Measurements from ENCODE around the gene EBF3. TPM values are rescaled to one million over a fixed set of nuclear protein-coding genes. Genes with fewer than 3 reads are reported as not detected.
A peak's percentile ranks its signal among the peaks of the same experiment; 100 is the strongest.

Gene EBF3
- total and polyA plus RNA-seq, 3 donors from 2014 or later = 4.0 to 7.6 (median 6.0) TPM

DNA sequence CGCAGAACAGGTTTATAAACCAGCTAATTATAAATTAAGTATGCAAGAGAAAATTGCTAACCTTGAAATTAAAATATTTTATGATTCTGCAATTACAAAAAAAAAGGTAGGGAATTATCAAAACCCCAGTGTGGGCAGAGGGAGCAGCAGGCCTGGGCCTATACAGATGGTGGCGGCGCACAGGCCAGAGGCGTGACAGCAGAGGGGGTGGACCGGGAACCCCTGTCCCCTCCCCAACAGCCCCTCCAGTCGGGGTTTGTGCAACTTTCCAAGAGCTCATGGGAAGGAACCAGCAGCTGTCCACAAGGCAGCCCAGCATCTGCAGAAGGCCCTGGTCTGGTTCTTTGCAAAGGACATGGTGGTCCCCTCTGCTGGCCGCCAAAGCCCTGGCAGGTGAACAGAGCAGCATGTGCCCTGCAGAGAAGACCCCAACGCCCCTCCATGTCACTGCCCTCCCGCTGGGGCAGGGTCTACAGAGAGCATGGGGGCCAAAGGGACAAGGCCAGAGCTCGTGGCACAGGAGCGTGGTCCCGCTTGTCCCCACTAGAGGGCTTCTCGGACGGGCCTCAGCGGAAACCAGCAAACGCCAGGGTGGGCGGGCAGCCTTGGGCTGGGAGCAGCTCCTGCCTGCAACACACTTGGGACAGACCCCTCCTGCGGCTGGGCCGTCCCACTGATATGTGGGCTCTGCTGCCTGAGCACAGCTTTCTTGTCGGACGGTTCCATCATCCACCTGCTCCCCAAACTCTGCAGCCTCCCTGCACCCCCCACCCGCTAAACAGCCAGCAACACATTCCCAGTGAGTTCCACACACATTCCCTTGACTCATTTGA lies 75.1 kb downstream of the EBF3 start:
- no peaks in the 10 kb centered on the region for H3K36me3 ChIP-seq (ENCODE audit: low read depth, missing control alignments)
- H3K27ac ChIP-seq = no peak overlapping the region
- no peak overlapping the region for H3K4me3 ChIP-seq
- H3K27me3 ChIP-seq = no peaks in the 10 kb centered on the region
- 60 to 71% methylated on average over 11 to 22 of the region's 22 CpGs for WGBS, 2 donors
- TF ChIP-seq CTCF (IDR thresholded peaks at IDR 0.05) (peak in 1 of 3 experiments; percentile 48), POLR2A (IDR thresholded peaks at IDR 0.05) (no peak)
- H3K9me3 ChIP-seq = no peaks in the 10 kb centered on the region
- intact Hi-C loops (cut with DNase I; ENCODE audit: low total_unique reads) = no loop called here
- peak; percentile 43 for DNase-seq
- H3K4me1 ChIP-seq = no peaks in the 10 kb centered on the region

- TF ChIP-seq CTCF (IDR thresholded peaks at IDR 0.05) = no peak
- TF ChIP-seq POLR2A (IDR thresholded peaks at IDR 0.05) = no peak
- no peak for DNase-seq
- no peaks in the 10 kb centered on the region for H3K27me3 ChIP-seq
Observed at GRCh38 chr10:129887986-129888783, 75.9 kb downstream of the EBF3 start.

DNA sequence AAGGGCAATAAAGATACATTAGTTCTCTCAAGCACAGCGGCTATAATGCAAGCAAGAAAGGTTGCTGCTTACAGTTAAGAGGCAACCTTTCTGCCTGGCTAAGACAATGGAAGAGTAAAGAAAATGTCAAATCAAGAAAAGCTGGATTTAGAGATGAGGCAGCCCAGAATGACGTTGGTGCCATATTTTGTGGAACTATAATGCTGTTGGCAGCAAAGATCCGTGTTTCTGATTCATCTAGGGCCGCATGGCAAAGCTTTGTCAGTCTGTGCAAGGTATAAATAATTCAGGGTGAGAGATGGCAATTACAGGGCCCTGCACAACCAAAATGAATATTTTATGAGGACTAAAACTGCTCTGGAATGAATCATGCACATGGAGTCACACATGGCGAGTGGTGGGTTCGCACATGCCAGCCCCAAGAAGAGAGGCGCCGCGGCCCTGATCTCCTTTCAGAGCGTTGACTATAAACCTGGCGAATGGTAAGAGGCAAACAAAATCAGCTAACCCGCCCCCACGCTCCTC lies 76.6 kb downstream of the EBF3 start:
- no peak for DNase-seq
- no peak for TF ChIP-seq POLR2A (IDR thresholded peaks at IDR 0.05)
- intact Hi-C loops (cut with DNase I; ENCODE audit: low total_unique reads) = no loop called here
- Histone ChIP-seq H3K4me1 (no peaks in the 10 kb centered on the region), H3K9me3 (no peaks in the 10 kb centered on the region), H3K4me3 (no peak overlapping the region), H3K27me3 (no peaks in the 10 kb centered on the region), H3K36me3 (ENCODE audit: low read depth, missing control alignments) (no peaks in the 10 kb centered on the region), H3K27ac (no peak overlapping the region)
- WGBS, 2 donors = 79 to 89% methylated on average over 13 of the region's 13 CpGs

More at GRCh38 chr10:129887986-129888783, 75.9 kb downstream of the EBF3 start:
- Histone ChIP-seq H3K4me3 (no peak overlapping the region), H3K27ac (no peak overlapping the region), H3K4me1 (no peaks in the 10 kb centered on the region), H3K36me3 (ENCODE audit: low read depth, missing control alignments) (no peaks in the 10 kb centered on the region), H3K9me3 (no peaks in the 10 kb centered on the region)
- WGBS, 2 donors = 67 to 89% methylated on average over 35 of the region's 35 CpGs
- intact Hi-C loops (cut with DNase I; ENCODE audit: low total_unique reads) = no loop called here

DNA sequence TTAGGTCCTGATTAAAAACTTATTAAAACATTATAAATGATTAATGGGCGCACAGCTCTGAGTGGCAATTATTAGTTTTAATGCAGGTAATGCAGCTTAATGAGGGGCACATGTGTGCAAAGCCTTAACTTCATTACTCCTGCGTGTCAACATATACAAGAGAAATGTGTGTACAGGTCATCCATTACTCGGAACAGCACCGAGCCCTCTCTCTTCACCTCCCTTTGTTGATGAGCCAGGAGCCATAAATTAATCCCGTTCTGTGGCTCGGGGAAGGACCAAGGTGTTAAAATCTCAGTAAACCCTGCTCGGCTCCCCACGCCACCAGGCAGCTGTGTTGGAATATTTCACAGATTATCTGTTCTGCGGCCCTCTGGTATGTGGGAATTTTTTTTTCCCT lies 77.8 kb downstream of the EBF3 start:
- Histone ChIP-seq H3K27me3 (no peaks in the 10 kb centered on the region), H3K4me3 (no peak overlapping the region), H3K36me3 (ENCODE audit: low read depth, missing control alignments) (no peaks in the 10 kb centered on the region), H3K9me3 (no peaks in the 10 kb centered on the region), H3K27ac (no peak overlapping the region), H3K4me1 (no peaks in the 10 kb centered on the region)
- WGBS, 2 donors = 71 to 75% methylated on average over 9 of the region's 9 CpGs
- DNase-seq = no peak
- no peak for TF ChIP-seq CTCF (IDR thresholded peaks at IDR 0.05)
- no peak for TF ChIP-seq POLR2A (IDR thresholded peaks at IDR 0.05)
- intact Hi-C loops (cut with DNase I; ENCODE audit: low total_unique reads) = no loop called here

- Histone ChIP-seq H3K27me3 (no peaks in the 10 kb centered on the region), H3K4me3 (no peak overlapping the region), H3K27ac (no peak overlapping the region), H3K4me1 (no peaks in the 10 kb centered on the region), H3K9me3 (no peaks in the 10 kb centered on the region), H3K36me3 (ENCODE audit: low read depth, missing control alignments) (no peaks in the 10 kb centered on the region)
- TF ChIP-seq CTCF (IDR thresholded peaks at IDR 0.05) (no peak), POLR2A (IDR thresholded peaks at IDR 0.05) (no peak)
- no peak for DNase-seq
- intact Hi-C loops (cut with DNase I; ENCODE audit: low total_unique reads) = no loop called here
- 90% methylated on average over 8 of the region's 8 CpGs for WGBS, 2 donors
Observed at GRCh38 chr10:129885526-129885925, 78.5 kb downstream of the EBF3 start.
